Stomach (tissue), 4 donors: ENCODE data around the gene CIAO3.

ENCODE experiments used
- EP300 ChIP-seq: sonication (generic); formaldehyde crosslinking; IDR thresholded peaks from one replicate; pipeline ENCODE4 v1.6.1; 2017; ENCODE audit warnings: antibody characterized with exemption
- POLR2A ChIP-seq, 4 donors: fragments of 450-650 bp; IDR thresholded peaks; one replicate each; pipeline ENCODE4 v1.6.1; 2016; ENCODE audit warnings: antibody characterized with exemption in 4 of 4, control low read depth in 2 of 4, mild to moderate bottlenecking in 1 of 4, moderate library complexity in 1 of 4
- TF ChIP-seq, protein P1 (sequence below), 7 experiments: fragments of 450-650 bp in 4 of 7; fragments of 200-600 bp in 3 of 7; sonication (generic) in 3 of 7; IDR thresholded peaks; one replicate each; pipeline ENCODE4 v1.5.1; 2016 to 2019; ENCODE audit warnings: antibody characterized with exemption in 7 of 7, control low read depth in 2 of 7, mild to moderate bottlenecking in 1 of 7

GRCh38 chr16:768428-768827 is 27.6 kb upstream of the CIAO3 start:
- TF ChIP-seq, protein P1, sequence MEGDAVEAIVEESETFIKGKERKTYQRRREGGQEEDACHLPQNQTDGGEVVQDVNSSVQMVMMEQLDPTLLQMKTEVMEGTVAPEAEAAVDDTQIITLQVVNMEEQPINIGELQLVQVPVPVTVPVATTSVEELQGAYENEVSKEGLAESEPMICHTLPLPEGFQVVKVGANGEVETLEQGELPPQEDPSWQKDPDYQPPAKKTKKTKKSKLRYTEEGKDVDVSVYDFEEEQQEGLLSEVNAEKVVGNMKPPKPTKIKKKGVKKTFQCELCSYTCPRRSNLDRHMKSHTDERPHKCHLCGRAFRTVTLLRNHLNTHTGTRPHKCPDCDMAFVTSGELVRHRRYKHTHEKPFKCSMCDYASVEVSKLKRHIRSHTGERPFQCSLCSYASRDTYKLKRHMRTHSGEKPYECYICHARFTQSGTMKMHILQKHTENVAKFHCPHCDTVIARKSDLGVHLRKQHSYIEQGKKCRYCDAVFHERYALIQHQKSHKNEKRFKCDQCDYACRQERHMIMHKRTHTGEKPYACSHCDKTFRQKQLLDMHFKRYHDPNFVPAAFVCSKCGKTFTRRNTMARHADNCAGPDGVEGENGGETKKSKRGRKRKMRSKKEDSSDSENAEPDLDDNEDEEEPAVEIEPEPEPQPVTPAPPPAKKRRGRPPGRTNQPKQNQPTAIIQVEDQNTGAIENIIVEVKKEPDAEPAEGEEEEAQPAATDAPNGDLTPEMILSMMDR (IDR thresholded peaks at IDR 0.05): no peak
- TF ChIP-seq POLR2A (IDR thresholded peaks at IDR 0.05) (no peak), EP300 (no peak)
